ENCODE results near the gene SLC35D1.

Gene SLC35D1

DNA sequence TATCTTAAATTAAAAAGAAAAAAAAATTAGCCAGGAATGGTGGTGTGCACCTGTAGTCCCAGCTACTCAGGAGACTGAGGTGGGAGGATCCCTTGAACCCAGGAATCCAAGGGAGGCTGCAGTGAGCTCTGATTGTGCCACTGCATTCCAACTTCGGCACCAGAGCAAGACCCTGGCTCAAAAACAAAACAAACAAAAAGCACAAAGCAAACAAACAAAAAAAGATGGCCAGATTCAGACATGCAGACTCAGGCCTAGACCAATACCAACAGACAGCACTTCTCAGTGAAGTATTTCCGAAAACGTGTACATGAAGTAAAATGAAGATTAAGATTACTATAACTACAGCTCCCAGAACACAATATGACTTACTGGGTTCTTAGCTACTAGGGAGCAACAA lies 10.6 kb downstream of the SLC35D1 start:
- no peak for FAIRE-seq

DNA sequence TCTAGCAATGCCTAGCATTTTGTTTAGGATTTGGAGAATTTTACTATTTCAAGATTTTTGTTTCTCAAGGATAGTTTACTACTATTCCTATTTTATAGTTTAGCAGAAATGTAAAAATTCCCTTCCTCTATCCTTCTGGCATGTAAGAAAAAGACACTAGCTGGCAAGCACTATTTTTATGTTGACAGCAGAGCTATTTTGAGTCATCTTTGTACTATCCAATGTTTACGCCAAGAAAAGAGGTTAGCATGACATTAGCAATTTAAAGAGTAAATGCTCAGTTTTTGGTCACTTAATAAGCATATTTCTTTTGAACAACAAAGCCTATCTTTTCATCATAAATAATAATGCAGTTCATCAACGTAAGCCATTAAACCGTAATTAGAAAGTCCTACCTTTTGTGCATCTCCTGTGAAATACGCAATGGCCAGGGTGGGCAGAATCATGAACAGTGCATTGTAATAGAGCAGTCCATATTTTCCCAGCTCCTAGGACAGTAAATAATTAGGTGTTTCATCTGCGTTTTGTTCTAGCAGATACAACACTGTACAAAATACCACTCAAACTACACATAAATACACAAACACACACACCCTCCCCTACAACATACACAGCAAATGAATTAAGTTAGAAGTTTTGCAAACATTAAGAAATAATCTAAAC lies 12.0 kb downstream of the SLC35D1 start:
- no peak for FAIRE-seq

DNA sequence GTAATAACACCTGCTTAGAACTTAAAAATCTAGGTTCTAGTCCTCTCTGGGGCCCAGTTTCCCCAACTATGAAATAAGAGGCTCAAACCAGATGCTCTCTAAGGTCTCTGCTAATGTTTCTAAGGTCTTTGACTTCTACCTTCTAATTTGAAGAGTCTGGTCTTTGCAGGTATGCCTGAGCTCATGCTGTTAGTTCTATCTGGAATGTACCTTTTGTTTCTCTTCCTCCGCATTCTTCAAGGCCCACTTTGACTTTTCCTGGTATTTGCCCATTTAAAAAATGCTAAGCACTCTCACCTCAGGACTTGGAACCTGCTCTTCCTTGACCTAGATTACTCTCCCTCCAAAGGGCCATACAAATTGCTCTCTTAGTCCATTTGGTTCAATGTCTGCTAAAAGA lies 13.5 kb downstream of the SLC35D1 start:
- no peak for FAIRE-seq

DNA sequence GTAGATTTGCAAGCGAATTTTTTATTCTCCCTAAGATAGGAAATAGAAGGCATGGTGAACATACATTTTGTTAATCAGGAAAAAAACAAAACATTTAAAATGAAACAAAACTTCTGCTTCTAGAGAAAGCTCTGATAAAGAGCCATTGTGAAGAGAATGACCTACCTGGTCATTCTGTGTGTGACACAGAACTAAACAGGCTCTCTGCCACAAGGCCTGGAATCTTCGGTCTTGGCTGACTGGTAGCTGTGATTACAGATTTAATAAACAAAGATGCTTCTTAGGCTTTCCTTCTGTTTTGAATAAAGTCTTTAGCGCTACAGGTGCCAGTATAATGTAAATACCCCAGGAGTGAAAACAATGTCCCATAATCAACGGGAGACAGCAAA lies 22.1 kb downstream of the SLC35D1 start:
- no peak for FAIRE-seq

DNA sequence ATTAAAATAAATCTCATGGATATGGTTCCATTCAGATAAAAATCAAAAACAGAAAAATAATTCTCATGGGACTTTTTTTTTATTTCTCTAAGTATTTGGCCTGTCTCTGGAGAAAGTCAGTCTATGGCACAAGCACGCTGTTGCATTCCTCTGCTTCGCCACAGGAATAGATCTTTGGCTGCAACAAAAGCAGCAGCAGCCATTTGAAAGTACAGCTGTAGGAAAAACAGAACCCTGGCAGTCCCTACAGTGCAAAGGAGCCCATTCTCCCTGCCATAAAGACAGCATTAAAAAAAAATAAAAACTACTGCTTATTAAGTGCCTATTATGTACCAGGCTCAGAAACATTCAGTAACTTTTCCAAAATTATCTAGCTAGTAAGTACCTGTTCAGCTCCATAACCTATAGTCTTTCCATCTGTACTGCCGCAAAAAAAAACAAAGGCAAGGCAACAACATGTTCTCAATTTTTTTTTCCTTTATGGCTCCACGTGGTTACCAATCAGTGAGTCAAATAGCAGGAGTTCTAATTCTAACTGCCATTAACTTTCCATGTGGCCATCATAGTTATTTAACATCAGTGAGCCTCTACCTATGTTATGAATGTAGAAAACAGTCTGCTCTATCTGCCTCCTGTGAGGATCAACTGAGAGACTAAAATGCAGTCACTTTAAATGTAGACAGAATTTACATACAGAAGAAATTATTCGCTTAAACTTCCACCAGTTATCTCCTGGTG lies 22.7 kb downstream of the SLC35D1 start:
- no peak for FAIRE-seq

DNA sequence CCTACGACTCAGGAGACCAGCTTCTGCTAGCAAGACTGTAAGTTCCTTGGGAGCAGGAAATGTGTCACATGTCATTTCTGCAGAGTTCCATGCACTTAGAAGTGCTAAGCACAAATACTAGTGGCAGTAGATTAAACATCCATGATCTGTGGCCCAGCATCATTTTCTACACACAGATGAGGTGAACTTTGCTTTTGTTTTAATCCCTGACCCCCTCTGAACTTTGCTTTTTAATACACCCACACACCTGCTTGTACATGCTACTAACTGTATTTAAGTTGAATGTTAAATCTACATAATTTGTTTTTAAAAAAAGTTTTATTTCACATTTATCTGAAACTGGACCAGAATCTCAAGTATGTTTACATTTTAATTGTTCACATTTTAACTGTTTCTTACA lies 24.5 kb downstream of the SLC35D1 start:
- FAIRE-seq: no peak

DNA sequence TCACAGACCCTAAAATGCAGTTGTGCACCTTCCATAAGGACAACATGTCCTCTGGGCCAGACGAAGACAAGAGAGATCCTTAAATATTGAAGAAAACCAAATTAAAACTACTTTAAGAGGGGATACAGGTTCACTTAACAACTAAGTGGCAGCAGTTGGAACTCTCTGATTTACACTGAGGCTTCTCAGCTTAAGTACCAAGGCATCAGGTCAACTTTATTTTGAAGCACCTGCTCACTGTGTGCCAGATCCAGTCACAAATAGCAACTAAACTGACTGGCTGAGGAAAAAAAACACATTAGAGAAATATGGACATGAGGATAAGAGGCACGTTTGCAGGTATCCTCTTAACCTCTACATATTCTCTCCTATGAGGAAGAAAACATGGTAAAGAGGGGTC lies 33.2 kb downstream of the SLC35D1 start:
- no peak for FAIRE-seq

GRCh38 chr1:67020304-67020703 lies 33.6 kb downstream of the SLC35D1 start:
- no peak for FAIRE-seq

DNA sequence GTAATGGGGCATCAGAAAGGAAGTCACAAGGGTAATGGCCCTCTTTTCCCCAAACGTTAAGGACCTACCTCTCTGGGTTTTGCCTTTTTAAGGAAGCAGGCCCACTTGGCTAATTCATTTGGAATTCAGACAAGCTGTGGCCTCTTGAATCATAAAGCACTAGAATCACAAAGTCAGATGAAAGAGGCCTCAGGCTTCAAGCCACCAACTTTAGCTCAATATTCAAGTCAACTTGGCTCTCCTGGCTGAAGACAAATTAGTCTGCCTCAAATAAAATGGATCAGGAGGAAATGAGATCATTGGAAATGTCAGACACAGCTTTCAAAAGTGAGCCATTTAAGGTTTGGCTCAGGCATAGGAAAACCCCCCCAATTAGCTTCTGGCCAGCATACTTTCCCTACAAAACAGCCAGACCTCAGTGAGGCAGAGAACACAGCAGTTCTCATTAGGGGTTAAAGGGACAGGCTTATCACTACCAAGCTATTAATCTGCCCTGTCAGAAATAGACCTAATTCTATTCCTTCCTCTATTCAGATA lies 34.3 kb downstream of the SLC35D1 start:
- FAIRE-seq: no peak

GRCh38 chr1:67019121-67019520 lies 34.8 kb downstream of the SLC35D1 start:
- FAIRE-seq: no peak

DNA sequence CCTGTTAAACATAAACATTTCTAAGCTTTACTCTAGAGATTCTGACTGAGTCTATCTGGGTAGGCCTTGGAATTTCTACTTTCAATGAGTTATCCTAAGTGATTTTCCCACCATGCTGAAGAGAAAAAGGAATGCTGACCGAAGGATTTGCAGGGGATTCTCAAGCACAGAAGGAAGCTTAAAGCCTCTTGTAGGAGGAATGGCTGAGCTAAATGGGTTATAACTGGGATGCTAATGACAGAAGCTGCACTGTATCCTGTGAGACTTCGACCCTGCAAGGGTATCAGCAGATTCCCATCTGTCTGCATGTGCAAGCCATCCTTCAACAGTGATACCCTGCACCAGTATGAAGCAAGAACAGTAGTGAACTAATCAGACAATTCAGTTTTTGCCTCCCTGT lies 35.4 kb downstream of the SLC35D1 start:
- no peak for FAIRE-seq

DNA sequence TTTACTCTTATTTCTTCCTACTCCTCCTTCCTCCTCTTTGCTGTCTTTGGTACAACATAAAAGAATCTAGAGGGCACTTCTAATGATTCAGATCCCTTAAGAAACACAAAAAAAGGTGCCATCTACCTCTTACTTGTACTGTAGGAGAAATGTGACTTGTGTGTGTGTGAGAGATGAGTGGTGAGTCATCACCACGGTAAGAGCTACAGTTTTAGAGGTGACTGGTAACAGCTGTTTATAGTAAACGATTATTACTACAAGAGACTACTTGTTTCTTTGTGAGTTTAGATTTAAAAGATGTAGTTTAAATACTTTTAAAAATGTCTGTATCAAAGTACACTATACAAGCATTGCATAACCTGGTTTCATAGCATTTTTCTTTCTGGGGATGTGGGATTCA lies 40.4 kb downstream of the SLC35D1 start:
- no peak for FAIRE-seq

- no peak for FAIRE-seq
Observed at GRCh38 chr1:67009792-67010191, 44.2 kb downstream of the SLC35D1 start.

- no peak for FAIRE-seq
Observed at GRCh38 chr1:67005068-67005467, 48.9 kb downstream of the SLC35D1 start.

DNA sequence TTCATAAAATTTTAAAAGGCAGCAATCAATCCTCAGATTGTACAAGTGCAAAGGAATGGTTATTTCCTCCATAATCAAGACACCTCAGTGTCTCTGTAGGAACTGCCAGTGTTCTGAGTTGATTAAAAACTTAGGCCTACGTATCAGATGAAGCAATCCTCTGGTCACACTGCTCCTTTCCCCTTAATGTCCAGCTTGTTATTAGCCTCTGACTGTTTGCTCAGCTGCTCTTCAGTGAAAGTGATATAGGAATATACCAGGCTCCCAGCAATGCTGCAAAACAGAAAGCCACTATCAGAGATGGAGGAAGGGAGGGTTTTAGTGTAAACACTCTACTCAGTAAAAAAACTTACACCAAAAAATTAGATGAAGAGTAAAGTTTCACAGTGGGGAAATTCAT lies 49.8 kb downstream of the SLC35D1 start:
- no peak for FAIRE-seq

- no peak for FAIRE-seq
Observed at GRCh38 chr1:67001682-67002425, 52.1 kb downstream of the SLC35D1 start.

GRCh38 chr1:66999640-67000400 lies 54.1 kb downstream of the SLC35D1 start:
- no peak for FAIRE-seq

GRCh38 chr1:66998972-66999371 lies 55.0 kb downstream of the SLC35D1 start:
- FAIRE-seq: no peak

- no peak for FAIRE-seq
Observed at GRCh38 chr1:66996018-66996682, 57.8 kb downstream of the SLC35D1 start.

- FAIRE-seq: no peak
Observed at GRCh38 chr1:66993076-66993475, 60.9 kb downstream of the SLC35D1 start.

GRCh38 chr1:66985835-66986234 lies 68.1 kb downstream of the SLC35D1 start:
- no peak for FAIRE-seq

GRCh38 chr1:66984491-66984890 lies 69.5 kb downstream of the SLC35D1 start:
- no peak for FAIRE-seq
